Activated CD4-positive, alpha-beta T cell treated with anti-CD3 and anti-CD28 coated beads, Interleukin-2, Interleukin-4, amounts not matched to agents 100 ng/mL and 50 ng/mL, durations not matched to agents 16 hours and 8 hours (primary cell): ENCODE measurements around the gene TXNDC2.
"Not testable (repeated sequence)": the region's sequence is repeated elsewhere in the genome, so short reads cannot be mapped to it uniquely, and the experiment has no call there.

Experiments used
- DNase-seq: peaks from one replicate; pipeline ENCODE4 v3.0.0-alpha.2; 2020; ENCODE audit warnings: low spot score

Gene TXNDC2

DNA sequence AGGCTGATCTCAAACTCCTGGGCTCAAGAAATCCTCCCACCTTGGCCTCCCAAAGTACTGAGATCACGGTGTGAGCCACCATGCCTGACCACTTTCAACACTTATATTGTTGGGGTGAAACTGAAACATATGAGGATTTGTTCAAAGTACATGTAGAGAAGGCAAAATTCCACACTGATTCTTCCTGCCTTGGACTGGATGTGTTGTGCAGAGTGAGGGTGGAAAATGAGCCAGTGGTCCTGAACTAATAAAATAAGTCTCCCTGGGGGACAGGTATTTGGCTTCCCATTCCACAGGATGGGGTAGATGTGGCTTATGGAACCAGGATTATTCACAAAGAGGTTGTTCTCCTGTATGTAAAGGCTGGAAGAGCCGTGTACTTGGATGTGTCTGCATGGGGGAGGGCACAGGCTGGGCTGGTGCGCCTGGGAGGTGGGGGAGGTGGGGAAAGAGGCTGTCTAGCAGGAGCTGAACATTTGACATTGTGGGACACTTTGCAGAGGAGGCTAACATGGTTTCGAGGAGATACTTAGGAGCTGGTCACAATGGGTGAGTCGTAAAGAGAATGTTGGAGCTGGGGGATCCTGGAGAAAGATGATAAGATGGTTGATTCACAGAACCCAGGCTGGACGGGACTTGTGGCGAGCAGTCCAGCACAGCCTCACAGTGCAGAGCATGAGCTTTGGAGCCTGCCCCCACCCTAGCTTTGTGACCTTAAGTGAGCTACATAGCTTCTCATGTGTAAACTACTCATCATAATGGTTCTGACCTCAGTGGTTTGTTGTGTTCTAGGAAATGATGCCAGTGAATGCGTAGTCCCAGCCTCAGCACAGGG is at the start of gene TXNDC2:
Gene TXNDC2, plus strand, starts transcription at position 804 of the 835 bp plus-strand sequence. CDS start 708 bp downstream, outside the sequence.
- DNase-seq = no peak

DNA sequence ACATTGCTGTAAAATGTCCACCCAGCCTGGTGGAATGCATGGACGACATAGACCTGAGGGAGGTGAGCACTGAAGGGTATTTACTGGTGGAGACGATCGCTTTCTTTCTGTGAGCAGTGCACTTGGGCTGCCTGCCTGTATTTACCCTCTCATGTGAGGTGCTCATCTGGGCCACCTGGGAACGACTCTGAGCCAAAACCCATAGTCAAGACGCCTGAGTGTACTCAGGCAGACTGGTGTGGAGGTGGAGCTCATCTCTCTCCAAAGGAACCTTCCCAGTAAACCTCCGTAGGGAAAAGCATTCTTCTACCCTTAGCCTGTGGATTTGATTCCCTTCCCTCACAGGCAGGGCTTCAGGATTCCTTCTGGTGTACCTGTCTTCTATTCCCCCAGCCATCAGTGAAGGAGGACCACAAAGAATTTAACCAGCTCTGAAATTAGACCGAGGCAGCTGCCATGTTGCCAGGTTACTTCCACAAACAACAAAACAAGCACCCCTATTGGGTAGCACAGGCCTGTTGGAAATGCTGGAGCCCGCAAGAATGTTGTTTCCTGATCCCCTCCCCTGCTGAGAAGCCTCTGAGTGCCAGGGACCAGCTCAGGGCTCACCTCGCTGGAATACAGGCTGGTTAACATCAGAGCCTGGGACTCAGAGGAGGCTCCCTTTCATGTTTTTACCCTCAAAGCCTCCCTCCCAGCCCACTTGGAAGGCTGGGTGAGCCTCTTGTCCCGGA is 47.5 kb upstream of the TXNDC2 start:
- no peak for DNase-seq

DNA sequence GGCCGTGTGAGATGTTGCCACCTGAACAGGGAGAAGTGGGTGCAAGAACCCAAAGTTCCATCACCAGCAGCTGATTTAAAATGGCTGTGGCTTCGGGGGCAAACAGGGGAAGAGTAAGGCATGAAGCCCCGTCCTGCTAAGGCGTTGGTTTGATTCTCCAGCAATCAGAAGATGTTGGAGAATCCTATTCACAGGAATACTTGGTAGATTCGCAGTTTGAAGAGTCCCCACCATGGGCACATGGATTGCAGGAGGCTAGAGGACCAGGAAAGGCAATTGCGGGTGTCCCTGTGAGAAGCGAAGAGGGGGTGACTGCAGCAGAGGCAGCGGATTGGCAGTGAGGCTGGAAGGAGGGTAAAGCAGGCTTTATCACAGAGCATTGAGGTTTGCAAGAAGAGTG is 46.6 kb upstream of the TXNDC2 start:
- no peak for DNase-seq

DNA sequence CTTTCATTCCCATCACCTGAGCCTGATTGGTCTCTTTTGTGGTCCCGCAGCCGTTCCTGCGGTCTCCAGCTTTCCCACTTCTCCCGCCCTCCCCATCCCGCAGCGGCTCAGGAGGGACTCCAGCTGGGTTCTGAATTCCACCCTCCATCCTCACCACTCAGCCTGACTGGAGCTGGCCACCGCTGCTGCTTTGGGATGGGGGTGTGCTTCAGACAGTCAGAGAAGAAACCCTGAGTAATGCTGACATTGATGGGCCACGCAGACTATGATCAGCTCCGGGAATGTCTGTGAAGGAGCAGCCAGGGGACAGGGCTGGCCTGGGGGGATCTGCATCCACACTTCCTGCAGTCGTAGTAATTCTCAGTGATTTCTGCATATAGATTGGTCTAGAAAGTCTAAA is 45.9 kb upstream of the TXNDC2 start:
- no peak for DNase-seq

DNA sequence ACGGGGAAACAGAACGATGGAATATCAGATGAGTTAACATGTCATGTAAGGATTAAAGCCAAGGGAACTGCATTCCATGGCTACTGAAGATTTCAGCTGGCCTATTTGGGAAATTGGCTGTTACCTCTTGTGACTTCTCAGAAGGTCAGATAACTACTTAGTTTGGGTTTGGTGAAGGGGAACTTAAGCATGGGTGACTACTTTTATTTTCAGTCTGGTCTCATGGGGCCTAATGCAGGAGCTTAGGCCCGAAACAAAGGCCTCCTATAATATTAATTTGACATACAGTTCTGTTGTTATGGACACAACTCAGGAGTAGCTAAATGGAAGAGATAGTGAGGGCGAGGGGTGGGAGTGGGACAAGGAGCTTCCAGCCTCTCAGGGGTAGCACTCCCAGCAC is 44.0 kb upstream of the TXNDC2 start:
- DNase-seq = no peak

DNA sequence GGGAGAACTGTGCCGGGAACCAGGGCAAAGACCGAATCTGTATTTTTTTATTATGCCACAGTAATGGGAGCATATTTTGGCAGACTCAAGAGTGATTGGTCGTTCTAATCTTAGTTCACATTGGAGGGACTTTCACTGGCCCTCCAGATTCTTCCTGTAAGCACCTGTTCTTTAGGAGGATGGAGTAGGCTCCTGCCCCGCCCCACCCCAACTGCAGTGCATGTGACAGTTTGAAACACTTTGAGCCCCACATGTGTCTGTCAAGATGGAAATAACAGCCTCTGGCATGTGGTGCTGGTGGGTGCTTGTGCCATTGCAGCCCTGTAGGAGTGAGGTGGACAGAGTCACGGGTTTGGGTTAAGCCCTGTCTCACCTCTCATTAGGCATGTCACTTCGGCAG is 43.3 kb upstream of the TXNDC2 start:
- DNase-seq = no peak

DNA sequence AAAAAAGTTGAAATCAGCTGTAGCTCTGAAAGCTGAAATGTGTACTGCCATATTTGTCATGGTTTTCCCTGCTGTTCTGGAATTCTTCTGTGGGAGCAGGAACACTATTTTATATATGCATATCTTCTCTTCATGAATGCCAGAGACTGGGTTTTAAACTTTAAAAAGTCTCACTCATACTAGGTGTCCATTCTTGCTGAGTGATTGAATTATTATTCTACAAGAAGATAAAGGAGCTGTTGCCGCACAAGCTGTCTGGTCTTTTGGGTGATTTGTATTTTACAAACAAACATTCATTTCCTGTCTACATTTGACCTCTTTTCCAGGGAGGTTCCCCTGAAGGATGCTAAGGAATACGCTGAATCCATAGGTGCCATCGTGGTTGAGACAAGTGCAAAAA is 40.5 kb upstream of the TXNDC2 start:
- no peak for DNase-seq

DNA sequence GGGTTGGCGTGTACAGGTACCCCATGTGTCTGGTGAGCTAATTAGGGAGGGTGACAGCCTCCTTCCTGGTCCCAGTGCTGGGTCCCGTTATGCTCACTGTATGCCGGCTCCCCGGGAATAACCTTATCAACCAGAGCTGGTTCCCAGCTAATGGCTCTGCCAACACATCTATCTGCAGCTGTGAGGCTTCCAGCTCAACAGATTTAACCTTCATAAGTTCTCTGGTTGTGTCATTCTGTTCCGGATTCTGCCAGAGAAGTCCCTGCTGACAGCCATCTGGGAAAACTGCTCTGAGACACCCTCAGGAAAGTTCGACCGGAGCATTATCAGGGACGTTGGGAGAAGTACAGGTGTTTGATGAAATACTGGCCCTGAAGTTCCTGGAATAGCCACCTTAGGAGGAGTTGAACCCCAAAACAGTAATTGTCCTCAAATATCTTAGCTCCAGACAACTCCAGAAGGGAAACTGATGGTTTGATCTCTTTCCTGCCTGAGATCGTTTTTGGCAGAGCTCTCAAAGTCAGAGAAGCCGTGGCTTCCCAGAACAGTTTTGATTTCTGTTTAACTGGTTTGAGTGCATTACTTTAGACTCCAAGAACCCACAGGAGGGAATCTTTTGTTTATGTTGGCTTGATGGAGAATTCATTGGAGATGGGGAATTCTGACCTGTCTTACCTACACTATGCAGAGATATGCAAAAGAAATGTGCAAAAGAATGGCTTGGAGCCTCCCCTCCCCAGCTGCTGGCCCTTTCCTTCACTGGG is 39.4 kb upstream of the TXNDC2 start:
- DNase-seq = no peak

DNA sequence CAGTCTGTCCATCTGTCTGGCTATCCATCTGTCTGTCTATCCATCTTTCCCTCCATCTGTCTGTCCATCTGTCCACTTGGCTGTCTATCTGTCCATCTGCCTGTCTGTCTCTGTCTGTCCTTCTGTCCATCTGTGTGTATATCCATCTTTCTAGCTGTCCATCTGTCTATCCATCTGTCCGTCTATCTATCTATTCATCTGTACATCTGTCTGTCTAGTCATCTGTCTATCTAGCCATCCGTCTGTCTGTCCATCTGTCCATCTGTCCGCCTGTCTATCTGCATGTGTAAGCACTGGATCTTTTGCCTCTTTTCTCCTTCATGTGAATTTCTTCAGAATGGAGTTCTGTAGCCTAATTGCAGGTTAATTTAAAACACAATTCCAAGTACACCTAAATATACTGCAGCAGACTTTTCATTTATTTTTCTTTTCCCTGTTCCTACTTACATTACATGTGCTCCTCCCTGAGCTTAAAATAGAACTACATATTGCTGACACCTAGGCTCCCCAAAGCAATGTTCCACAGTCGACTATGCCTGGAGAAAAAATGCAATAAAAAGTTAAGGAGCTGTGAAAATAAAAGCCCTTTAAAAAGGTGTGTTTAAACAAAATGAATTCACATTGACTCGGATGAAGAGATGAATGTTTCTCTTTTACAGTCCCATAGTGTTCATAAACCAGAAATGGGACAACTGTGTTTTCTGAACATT is 37.4 kb upstream of the TXNDC2 start:
- DNase-seq = no peak

DNA sequence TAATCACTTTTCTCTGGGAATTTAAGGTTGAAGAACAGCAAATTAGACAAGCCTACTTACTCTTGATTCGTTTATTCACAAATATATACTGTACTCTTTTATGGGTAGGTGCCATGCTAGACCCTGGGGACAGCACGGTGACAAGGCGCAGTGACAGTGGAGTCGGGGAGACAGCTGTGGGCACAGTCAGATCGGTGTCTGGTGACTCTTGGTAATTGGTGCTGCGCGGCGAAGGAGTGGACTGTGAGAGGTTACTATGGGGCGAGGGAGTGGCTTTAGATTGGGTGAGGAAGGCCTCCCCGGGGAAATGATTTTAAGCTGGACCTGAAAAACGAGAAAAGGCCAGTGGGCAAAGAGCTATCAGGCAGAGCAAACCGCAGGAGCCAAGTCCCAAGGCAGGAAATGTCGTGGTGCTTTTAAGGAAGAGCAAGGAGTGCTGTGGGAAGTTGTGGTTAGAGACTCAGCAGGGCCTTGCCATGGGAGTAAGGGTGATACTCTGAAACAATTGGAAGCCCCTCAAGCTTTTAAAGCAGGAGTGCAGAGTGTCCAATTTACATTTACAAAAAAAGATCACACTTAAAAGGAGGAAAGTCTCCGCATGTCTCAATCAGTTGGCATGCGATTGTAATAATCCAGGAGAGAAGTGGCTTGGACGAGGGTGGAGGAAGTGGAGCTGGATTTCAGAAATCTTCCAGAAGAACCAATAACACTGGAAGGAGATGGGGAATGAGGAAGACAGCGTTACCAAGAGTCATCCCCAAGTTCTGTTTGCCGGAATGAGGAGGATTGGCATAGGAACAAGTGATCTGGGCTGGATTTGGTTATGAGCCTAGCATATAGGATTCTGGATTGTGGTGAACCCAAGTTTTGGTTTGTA is 36.1 kb upstream of the TXNDC2 start:
- DNase-seq = no peak

DNA sequence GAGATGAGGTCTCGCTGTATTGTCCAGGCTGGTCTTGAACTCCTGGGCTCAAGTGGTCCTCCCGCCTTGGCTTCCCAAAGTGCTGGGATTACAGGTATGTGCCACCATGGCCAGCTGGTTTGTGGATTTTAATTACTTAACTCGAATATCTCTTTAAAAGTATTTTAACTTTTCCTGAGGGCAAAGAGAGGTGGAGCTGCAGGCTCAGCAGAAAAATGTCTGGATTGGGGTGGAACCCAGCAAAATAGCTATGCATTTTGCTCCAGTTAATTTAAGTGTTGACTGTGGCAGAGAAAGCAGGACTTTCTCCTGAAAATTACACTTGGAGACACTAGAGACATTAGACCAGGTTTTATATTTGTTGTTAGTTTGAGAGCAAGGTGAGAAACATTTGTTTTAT is 35.5 kb upstream of the TXNDC2 start:
- no peak for DNase-seq

DNA sequence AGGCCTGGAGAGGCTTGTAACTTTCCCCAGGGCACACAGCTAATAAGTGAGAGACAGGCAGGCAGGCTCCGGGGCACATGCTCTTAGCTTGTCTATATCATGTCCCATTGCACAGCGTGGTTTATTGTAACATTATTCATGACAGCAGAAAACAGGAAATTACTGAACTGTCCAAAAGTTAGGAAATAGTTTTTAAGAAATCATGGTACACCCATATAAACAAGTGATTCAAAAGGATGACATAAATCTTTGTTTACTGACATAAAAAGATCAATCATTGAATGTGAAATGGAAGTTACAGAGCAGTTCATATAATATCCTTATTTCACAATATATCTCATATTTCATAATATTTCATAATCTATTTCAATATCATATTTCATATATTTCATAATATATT is 34.3 kb upstream of the TXNDC2 start:
- DNase-seq = no peak

DNA sequence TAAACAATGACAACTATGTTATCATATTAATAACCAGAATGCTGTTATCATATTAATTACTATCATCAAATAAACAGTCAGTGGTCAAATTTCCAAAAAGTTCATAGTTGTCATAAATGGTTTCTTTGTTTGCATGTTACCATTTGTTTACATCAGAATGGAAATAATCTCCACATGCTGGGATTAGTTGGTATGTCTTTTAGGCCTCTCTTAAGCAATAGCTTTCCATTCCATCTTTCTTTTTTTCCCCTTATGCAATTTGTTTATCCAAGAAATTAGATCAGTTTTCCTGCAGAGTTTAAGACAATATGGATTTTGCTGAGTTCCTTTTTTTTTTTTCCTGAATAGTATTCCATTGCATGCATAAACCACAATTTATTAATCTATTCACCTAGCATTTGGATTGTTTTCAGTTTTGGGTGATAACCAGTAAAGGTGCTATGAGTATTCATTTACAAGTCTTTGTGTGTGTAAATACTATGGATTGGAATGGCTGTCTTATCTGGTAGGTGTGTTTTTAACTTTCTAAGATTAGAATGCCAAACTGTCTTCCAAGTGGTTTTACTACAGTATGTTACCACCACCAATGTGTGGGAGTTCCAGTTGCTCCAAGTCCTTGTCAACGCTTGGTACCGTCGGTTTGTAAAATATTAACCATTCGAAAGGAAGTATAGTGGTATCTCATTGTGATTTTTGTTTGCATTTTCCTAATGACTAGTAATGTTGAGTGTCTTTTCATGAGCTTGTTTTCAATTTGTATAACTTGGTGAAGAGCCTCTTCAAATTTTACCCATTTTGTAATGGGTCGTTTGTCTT is 33.3 kb upstream of the TXNDC2 start:
- no peak for DNase-seq

DNA sequence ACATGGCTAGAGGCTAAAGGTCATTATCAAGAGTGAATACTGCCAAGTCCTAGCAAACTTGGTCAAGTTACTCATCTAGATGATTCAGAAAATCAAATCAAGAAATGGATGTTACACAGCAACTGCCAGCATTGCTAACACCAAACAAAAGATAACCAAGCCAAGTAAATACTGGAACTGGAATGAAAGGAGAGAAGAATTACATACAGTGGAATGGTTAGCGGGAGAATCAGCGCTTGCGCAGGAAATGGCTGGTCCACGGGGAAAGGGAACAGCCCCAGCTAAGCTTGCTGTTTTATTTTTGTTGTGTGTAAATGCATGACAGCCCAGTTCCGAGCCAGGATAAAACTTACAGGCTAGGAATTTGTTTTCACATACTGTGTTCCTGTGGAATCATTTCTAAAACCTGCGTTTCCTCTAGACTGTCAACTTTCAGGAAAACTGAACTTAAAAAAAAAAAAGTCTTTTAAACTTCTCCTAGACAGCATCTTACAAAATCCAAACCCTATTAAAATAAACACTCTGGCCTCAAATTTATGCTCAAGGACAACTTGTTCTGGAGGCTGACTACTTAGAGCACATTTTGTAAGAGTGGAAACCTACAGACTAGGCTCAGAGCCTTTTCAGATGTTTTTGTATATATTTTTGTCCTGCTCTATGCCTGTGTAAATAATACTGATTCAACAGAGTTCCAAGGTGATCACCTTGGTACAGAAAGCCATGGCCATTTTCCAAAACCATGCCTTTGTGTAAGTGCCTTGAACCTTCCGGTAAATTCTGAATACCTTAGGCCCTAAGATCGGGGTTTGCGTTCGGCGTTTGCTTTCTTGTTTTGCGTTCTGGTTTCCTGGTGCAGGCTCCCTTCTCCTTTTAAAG is 30.7 kb upstream of the TXNDC2 start:
- DNase-seq = no peak

DNA sequence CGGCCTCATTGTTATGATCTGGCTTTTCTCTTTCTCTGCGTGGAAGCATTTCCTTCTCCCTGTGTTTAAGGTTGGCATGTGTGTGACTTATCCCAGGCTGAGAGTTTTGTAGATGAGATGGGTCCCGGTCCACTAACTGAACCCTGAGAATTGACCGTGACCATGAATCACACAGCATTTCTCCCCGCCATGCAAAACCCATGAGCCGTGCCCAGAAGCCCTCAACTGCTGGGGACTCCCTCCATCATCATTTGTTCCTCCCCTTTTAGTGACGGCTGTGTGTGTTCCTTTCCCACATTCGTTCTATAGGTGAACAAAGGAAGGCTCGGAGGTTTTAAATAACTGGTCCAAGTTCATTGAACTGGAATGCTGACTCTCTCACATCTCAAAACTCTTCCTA is 30.1 kb upstream of the TXNDC2 start:
- DNase-seq = no peak

DNA sequence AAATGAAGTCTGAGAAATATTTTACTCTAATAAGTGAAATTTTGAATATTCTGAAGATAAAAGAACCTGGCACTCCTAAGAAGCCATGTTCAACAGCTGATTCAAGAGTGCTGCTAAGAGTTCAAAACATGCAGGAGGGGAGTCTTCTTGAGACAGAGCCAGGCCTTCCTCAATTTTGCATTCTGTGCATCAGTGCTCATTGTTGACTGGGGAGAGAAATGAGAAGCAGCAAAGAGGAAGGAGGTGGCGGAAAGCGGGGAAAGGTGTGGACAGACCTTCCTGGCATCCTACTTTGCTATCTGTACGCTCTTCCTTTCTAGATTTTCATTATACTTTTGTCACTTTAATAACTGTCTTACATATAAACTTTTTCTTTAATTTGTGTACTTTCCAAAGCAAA is 29.7 kb upstream of the TXNDC2 start:
- no peak for DNase-seq

DNA sequence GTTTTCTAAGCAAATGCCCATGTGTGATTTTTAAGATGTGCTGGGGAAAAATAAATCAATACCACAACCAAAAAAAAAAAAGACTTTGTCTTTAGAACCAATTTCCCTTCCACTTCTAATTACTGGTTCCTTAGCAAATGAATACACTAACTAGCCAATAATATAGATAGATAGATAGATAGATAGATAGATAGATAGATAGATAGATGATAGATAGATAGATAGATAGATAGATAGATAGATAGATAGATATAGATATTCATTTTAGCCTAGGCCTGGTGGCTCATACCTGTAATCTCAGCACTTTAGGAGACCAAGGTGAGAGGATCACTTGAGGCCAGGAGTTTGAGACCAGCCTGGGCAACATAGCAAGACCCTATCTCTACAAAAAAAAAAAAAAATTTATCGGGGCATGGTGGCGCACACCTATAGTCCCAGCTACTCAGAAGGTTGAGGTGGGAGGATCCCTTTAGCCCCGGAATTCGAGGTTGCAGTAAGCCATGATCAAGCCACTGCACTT is 28.2 kb upstream of the TXNDC2 start:
- not testable (repeated sequence) for DNase-seq

DNA sequence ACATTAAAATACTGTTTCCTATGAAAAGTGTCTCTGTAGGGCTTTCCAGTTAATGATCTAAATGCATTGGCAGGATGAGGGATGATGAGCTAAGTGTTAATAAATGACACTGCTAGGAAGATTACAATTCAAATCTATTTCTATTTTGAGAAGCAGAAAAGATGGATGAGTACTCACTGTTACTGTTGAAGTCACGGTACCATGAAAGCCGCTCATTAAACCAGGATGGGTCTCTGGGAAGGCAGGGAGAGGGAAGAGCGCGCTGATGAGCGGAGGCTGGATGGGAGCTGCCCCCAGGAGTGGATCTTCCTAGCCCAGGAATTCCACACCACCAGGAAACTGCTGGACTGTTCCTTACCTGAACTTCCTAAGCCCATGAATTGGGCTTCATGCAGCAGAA is 27.1 kb upstream of the TXNDC2 start:
- DNase-seq = no peak

DNA sequence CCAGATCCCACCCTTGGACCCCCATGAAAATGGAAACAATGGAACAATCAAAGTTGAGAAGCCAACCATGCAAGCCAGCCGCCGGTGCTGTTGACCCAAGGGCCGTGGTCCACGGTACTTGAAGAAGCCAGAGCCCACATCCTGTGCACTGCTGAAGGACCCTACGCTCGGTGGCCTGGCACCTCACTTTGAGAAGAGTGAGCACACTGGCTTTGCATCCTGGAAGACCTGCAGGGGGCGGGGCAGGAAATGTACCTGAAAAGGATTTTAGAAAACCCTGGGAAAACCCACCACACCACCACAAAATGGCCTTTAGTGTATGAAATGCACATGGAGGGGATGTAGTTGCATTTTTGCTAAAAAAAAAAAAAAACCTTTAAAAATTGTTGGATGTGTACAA is 26.5 kb upstream of the TXNDC2 start:
- DNase-seq = no peak
